ENCODE data around the gene ZNF418.

Gene ZNF418

DNA sequence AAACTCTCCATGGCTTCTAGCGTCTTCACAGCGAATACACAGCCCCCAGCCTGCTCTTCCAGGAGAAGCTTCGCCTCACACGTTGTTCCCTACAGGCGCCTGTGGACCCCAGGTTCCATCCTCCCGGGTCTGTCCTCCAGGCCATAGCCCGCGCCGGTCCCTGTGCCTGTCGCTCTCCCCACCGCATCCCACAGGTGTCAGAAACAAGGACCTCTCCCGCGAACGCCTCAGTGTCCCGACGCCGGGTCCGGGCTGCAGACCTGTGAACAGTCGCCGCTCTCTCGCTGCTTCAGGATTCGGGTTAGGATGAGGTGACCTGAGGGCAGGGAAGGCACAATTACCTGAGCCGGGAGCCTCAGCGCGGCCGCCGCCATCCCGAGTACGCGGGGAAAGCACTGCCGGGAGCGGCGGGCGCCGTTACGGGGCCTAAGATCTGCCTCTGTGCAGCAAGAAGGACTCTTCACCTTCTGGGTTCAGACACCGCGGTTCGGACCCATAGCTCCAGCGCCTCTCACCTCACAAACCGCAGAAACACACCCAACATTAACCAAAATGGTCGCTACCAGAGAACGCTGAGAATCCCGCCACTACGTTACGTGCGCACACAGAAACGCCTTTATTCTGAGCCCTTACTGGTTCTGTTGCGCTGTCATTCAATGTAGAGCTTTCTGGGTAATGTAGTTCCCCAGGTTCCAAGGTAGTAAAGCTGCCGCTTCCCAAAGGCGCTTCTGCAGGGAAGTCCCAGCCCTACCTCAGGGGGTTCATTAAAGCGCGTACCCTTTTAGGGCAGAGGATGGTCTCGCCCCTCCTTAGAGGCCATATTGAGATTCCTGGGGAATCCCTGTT, at the start of gene ZNF418:
Gene ZNF418, minus strand, starts transcription at position 583 of the 846 bp plus-strand sequence. CDS start 1,580 bp downstream, outside the sequence.
- FAIRE-seq = no peak
- DNase-seq (ENCODE audit: extremely low spot score, insufficient read length, low read depth) = no peak

DNA sequence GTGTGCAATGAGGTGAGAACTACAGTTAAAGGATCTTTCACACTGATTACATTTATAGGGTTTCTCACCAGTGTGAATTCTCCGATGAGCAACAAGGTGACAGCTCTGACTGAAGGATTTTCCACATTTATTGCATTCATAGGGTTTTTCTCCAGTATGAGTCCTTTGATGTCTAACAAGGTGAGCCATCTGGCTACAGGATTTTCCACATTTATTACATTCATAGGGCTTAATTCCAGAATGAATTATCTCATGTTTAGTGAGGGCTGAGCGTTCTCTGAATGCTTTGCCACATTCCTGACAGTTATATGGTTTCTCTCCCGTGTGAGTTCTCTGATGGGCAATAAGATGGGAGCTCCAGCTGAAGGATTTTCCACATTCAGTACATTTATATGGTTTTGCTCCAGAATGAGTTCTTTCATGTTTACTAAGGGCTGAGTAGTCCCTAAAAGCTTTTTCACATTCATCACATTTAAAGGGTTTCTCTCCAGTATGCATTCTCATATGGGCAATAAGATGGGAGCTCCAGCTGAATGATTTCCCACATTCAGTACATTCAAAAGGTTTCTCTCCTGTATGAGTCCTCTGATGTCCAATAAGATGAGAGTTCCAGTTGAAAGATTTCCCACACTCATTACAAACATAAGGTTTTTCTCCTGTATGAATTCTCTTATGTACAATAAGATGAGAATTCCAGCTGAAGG, 43.5 kb upstream of the ZNF418 start:
- DNase-seq (ENCODE audit: extremely low spot score, insufficient read length, low read depth) (no peak), FAIRE-seq (no peak)

DNA sequence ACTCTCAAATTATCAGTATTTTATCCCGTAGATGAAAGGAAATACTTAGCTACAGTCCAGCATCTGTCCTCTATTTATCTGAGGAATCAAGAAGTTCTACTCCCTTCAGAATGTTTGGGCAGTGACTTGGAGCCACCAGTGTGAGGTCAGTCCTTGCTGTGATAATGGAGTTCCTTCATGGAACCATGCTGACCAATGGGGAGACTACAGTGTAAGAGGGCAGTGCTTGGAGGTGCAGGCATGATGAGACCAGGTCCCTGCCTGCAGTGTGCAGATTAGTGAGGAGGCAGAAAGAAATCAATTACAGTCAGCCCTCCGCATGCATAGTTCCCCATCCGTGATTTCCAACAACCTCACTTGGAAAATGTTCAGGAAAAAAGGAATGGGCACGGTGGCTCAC, 39.2 kb upstream of the ZNF418 start, which contains the start of gene C19orf18:
Gene C19orf18, minus strand, starts transcription at position 101 of the 400 bp plus-strand sequence. CDS start 102 bp downstream, outside the sequence.
- DNase-seq (ENCODE audit: extremely low spot score, insufficient read length, low read depth) = no peak
- no peak for FAIRE-seq

DNA sequence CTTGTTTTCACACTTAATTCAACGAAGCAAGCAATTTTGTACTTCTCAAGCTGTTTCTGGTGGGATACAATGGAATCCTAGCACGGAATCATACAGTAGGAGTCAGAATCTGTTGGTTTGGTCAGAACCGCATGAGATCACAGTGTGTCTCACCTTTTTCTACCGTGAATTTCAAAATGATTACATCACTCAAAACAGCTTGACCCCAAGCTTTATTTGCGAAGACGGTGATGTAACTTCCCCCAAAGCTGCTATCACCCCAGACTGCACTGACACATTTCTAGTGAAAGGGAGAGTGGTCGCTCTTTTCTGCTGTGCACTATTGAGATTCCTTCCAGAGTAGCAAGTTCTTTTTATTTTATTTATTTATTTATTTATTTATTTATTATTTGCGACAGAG, 29.6 kb upstream of the ZNF418 start:
- DNase-seq (ENCODE audit: extremely low spot score, insufficient read length, low read depth) (no peak), FAIRE-seq (no peak)

DNA sequence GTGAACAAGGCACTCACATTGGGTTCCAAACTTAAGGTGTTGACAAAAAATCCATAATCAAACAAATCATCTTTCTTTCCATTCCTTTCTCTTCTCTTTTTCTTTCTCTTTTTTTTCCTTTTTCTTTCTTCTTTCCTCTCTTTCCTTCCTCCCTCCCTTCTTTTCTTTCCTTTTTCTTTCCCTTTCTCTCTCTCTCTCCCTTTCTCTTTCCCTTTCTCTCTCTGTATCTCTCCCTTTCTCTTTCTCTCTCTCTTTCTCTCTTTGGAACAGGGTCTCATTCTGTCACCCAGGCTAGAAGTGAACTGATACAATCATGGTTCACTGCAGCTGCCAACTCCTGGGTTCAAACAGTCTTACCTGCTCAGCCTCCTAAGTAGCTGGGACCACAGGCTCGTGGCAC, 26.6 kb upstream of the ZNF418 start:
- DNase-seq (ENCODE audit: extremely low spot score, insufficient read length, low read depth) (no peak), FAIRE-seq (no peak)

DNA sequence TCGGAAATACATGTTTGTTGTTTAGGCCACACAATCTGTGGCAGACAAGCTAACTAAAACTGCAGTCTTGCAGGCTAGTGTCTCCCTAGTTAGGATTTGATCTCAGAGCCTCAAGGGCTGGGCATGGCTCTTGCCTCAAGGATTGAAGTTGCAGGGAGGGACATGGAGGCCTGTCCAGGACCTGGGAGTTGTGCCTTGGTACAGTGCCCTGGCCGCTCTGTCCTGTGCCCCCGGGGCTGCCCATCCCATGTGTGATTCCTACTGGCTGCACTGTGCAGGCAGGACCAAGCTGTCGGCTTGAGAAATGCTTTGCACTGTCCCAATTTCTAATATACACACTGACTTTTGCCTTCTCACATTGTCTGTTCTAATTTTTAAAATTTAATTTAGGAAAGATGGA, 19.8 kb upstream of the ZNF418 start:
- DNase-seq (ENCODE audit: extremely low spot score, insufficient read length, low read depth) (no peak), FAIRE-seq (no peak)

- no peak for FAIRE-seq
These were observed 14.5 kb upstream of the ZNF418 start for GRCh38 chr19:57949702-57950101.

DNA sequence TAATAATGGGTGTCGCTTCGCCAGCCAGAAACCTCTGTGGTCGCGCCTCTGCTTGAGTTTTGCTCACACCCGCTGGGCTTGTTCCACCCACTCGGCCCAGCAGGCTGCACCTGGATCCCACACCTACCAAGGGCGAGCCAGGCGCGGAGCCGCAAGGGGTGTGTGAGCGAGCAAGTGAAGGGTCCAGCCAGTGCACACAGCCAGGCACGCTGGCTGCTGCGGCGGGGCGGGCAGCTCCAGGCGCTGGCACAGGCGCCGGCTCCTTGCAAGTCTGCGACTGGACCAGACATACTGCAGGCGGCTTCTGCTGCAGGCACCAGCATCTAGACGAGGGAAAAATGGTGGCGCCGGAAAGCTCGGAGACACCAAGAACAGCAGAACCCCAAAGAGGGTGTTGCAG, 14.1 kb upstream of the ZNF418 start:
- no peak for FAIRE-seq
- DNase-seq (ENCODE audit: extremely low spot score, insufficient read length, low read depth) = no peak

More at GRCh38 chr19:57949702-57950101, 14.5 kb upstream of the ZNF418 start:
- DNase-seq (ENCODE audit: extremely low spot score, insufficient read length, low read depth) = no peak

- DNase-seq (ENCODE audit: extremely low spot score, insufficient read length, low read depth) (peak; percentile 57), FAIRE-seq (peak; percentile 89)
These were observed 12.4 kb upstream of the ZNF418 start, which contains the start of gene ZNF256 for GRCh38 chr19:57947419-57948134. Gene ZNF256 (minus strand): TSS chr19:57947706. CDS start chr19:57947474, 232 bp downstream.

DNA sequence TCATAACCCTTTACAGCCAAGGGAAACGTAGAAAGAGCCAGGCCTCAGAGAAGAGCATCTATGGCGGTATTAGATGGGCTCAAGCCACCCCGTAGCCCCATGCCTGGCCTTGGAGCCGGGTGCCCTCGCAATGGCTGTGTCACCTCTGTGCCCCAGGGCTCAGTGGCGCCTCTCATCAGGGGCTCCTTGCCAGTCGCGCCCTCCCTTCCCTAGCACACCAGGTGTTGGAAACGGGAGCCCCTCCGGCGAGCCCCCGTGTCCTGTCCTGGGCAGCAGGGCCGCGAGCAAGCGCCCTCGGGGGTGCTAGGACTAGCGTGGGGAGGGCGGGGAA, 11.9 kb upstream of the ZNF418 start:
- FAIRE-seq = no peak
- no peak for DNase-seq (ENCODE audit: extremely low spot score, insufficient read length, low read depth)

DNA sequence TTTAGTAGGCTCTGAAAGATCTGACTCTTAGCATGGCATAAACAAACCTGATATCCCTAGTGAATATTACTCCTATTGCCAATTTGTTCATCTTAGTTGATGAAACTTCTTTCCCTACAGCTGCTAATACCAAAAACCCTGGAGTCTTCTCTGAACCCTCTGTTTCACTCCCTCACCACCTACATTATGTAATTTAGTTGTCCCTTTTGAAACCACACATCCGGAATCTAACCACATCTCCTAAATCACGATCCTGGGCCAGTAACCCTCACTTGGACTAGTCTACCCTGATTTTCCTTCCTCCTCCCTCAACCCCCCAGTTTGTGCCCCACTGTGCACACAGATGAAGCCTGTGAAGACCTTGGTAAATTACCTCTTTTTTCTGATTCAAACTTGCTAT, 11.1 kb upstream of the ZNF418 start:
- FAIRE-seq = no peak
- DNase-seq (ENCODE audit: extremely low spot score, insufficient read length, low read depth) = no peak

- FAIRE-seq = no peak
- DNase-seq (ENCODE audit: extremely low spot score, insufficient read length, low read depth) = no peak
These were observed 6.4 kb upstream of the ZNF418 start for GRCh38 chr19:57941593-57941992.

- DNase-seq (ENCODE audit: extremely low spot score, insufficient read length, low read depth) = no peak
- no peak for FAIRE-seq
These were observed 529 bp upstream of the ZNF418 start for GRCh38 chr19:57935731-57936130.

GRCh38 chr19:57927587-57927986, 7.6 kb downstream of the ZNF418 start:
- DNase-seq (ENCODE audit: extremely low spot score, insufficient read length, low read depth) (no peak), FAIRE-seq (no peak)

DNA sequence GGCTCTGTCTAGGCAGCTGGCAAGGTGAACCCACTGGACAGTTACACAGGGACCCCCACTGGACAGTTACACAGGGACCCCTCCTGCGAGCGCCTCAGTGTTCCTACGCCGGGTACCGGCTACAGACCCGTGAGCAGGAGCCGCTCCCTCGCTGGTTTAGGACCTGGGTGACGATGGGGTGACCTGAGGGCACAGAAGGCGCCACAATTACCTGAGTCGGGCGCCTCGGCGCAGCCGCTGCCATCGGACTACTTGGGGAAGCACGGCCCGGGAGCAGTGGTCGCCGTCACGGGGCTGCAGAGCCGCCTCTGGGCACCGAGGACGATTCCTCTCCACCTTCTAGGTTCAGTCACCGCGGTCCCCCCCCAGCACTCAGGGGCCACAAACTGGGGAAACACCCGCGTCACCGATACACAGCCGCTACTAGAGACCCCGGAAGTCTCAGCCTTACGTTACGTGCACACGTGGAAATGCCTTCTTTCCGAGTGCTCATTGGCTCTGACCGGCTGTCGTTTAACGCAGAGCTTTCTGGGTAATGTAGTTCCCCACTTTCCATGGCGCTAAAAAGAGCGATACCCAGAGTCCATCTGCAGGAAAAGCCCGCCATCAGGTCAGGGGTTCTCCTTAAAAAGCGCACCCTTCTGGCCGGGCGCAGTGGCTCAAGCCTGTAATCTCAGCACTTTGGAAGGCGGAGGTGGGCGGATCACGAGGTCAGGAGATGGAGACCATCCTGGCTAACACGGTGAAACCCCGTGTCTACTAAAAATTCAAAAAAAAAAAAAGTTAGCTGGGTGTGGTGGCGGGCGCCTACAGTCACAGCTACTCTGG, 18.8 kb downstream of the ZNF418 start, which contains the start of gene ZNF417:
Gene ZNF417, minus strand, starts transcription at position 425 of the 828 bp plus-strand sequence. Its CDS starts 181 bp downstream, at position 244.
- peak; percentile 74 for DNase-seq (ENCODE audit: extremely low spot score, insufficient read length, low read depth)
- peak; percentile 99 for FAIRE-seq

DNA sequence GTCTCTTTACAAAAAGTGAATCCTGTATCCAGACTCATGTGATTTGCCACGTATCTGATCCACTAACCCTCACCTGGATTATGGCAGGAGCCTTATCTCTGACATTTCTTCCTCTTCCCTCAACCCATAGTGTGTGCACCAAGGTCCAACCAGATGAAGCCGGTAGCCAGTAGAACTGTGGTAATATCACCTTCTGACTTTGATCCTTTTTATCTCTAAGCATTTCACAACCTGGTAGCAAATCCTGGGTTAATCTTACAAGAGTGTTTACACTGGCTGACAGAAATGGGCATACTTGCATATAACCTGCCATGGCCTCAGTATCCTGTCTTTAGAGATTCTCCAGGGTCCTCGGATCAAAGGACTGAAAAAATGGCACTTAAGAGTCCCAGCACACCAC, 20.7 kb downstream of the ZNF418 start:
- no peak for DNase-seq (ENCODE audit: extremely low spot score, insufficient read length, low read depth)

DNA sequence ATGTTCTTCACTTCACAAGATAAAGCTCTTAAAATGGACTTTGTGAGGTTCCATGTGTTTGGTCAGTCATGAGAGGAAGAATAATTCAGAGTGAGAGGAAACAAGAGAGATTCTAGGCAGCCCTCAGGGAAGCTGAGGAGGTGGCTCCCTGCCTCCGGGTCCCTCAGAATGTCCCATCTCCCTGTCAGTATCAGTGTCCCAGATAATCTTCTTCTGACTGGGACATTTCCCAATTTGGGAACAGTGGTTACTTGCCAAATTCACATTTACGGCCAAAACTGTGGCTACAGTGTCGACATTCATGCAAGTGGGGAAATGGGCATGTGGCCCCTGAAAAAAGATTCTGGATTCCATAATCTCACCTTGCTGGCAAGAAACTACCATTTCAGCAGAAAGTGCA, 27.8 kb downstream of the ZNF418 start:
- no peak for FAIRE-seq
- DNase-seq (ENCODE audit: extremely low spot score, insufficient read length, low read depth) = no peak

More for the DNA sequence above, 20.7 kb downstream of the ZNF418 start:
- FAIRE-seq = no peak

DNA sequence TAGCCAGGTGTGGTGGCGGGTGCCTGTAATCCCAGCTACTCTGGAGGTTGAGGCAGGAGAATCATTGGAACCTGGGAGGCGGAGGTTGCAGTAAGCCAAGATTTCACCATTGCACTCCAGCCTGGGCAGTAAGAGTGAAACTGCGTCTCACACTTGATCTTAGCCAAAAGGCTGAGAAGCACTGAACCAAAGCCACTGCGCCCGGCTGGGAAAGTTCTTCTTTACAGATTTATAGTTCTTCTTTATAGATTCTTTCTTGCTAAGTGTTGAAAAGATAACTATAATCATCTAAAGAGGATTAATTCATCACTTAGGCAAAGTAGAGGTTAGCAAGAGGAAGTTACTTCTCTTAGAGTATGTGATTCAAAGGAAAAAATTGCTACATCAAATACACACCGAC, 29.9 kb downstream of the ZNF418 start:
- DNase-seq (ENCODE audit: extremely low spot score, insufficient read length, low read depth) (no peak), FAIRE-seq (no peak)

GRCh38 chr19:57903618-57904184, 31.5 kb downstream of the ZNF418 start:
- FAIRE-seq (no peak), DNase-seq (ENCODE audit: extremely low spot score, insufficient read length, low read depth) (no peak)
